ENCODE results near the gene TTC23L. TPM values are rescaled to one million over a fixed set of nuclear protein-coding genes. Genes with fewer than 3 reads are reported as not detected.

TTC23L gene
- total RNA-seq, 2 donors from 2014 or later: 0.35 TPM; not detected in 1

DNA sequence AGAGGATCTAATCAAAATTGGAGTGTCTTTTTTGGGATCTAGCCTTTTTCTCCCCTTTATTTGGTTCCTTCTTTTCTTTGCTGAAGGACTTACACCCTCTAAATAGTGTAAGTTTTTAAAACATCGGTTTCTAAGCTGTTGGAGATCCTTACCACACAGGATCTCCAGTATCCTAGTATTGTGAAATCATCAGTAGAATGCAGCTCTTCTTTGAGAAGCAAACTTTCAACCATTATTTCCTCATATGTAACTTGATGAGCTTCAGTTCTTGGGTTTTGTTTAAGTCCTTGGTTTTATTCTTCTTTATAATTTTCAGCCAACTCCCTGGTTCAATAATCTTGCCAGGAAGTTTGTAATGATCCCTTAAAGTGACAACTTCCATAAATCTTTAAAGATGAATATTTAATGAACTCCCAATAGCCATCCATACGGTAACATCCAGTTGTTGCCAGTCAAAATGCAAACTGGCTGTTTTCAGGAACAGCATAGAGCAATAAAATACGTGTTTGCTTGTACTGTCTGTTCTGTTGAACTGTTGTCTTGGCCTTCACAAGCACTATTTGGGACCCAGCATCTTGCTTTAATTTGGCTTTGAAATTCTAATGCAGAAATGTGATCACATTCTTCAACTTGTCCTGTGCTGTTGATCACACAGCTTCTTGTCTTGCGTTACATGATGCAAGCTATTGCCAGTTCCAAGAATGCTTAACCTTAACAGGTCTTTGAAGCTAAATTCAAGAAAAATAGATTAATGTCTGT lies 34.8 kb upstream of the TTC23L start:
- DNase-seq: no peak
- TF ChIP-seq, protein P1, sequence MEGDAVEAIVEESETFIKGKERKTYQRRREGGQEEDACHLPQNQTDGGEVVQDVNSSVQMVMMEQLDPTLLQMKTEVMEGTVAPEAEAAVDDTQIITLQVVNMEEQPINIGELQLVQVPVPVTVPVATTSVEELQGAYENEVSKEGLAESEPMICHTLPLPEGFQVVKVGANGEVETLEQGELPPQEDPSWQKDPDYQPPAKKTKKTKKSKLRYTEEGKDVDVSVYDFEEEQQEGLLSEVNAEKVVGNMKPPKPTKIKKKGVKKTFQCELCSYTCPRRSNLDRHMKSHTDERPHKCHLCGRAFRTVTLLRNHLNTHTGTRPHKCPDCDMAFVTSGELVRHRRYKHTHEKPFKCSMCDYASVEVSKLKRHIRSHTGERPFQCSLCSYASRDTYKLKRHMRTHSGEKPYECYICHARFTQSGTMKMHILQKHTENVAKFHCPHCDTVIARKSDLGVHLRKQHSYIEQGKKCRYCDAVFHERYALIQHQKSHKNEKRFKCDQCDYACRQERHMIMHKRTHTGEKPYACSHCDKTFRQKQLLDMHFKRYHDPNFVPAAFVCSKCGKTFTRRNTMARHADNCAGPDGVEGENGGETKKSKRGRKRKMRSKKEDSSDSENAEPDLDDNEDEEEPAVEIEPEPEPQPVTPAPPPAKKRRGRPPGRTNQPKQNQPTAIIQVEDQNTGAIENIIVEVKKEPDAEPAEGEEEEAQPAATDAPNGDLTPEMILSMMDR (IDR thresholded peaks at IDR 0.05): no peak
- H3K4me3 ChIP-seq: no peak overlapping the region
- no peaks in the 10 kb centered on the region for H3K27me3 ChIP-seq
- intact Hi-C loops (cut with DNase I): no loop called here
- no peaks in the 10 kb centered on the region for H3K36me3 ChIP-seq
- no peak overlapping the region for H3K9ac ChIP-seq (ENCODE audit: low read depth in 2 of 2, low read length in 2 of 2)
- H3K4me1 ChIP-seq: no peaks in the 10 kb centered on the region
- H3K9me3 ChIP-seq: no peaks in the 10 kb centered on the region
- no peak overlapping the region for H3K27ac ChIP-seq

DNA sequence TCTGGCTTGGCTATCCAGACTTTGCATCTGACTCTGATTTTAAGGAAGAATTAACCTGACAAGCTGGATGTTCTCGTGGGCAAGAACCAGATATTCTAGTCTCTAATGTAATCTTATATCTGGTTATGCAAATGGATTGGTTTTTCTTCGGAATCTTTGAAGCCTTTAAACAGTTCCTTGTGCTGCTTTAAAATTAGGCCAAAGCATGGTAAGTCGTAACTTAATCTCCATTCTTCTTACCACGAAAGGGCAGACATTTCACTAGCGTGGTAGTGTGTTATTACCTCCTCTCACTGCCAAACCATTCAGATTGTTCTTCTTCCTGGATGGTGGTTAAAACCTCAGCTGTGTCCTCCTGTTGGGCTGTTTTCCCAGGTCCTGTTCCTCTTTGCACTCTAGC lies 34.1 kb upstream of the TTC23L start:
- Histone ChIP-seq H3K9ac (ENCODE audit: low read depth in 2 of 2, low read length in 2 of 2) (no peak overlapping the region), H3K4me1 (no peaks in the 10 kb centered on the region), H3K36me3 (no peaks in the 10 kb centered on the region), H3K27me3 (no peaks in the 10 kb centered on the region), H3K27ac (no peak overlapping the region), H3K9me3 (no peaks in the 10 kb centered on the region), H3K4me3 (no peak overlapping the region)
- TF ChIP-seq, protein P1 (IDR thresholded peaks at IDR 0.05): no peak
- DNase-seq: no peak
- intact Hi-C loops (cut with DNase I): no loop called here

DNA sequence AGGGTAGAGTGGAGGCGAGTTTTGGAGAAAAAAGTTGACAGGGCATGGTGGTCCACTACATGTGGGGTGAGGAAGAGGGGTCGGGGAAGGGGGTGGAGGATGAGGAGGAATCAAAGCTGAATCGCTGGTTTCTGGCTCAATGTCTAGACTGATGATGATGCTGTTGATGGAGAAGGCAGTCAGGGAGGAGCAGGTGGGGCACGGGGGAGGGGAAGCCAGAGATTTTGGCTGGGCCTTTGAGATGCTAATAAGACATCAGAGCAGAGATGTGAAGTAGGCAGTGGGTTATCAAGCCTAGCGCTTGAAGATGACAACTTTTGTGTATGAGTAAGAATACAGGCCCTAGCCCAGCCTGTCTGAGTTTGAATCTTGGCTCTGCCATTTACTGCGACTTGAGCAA lies 32.4 kb upstream of the TTC23L start:
- H3K9me3 ChIP-seq: no peaks in the 10 kb centered on the region
- H3K4me1 ChIP-seq: no peaks in the 10 kb centered on the region
- H3K36me3 ChIP-seq: no peaks in the 10 kb centered on the region
- intact Hi-C loops (cut with DNase I): no loop called here
- no peak for DNase-seq
- TF ChIP-seq, protein P1 (IDR thresholded peaks at IDR 0.05): no peak
- H3K4me3 ChIP-seq: no peak overlapping the region
- no peaks in the 10 kb centered on the region for H3K27me3 ChIP-seq
- no peak overlapping the region for H3K9ac ChIP-seq (ENCODE audit: low read depth in 2 of 2, low read length in 2 of 2)
- H3K27ac ChIP-seq: no peak overlapping the region

DNA sequence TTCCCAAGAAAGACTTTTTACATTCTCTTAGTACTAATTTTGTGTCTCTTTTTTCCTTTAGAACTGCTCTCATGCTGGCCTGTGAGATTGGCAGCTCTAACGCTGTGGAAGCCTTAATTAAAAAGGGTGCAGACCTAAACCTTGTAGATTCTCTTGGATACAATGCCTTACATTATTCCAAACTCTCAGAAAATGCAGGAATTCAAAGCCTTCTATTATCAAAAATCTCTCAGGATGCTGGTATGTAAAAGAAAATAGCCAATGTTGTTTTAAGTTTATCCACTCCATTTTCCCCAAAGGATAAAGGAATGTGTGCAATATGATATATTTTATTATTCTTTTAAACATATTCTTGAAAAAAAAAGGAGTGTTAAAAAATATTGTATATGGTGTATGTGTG lies 27.3 kb upstream of the TTC23L start:
- H3K4me3 ChIP-seq: no peak overlapping the region
- no peak overlapping the region for H3K27ac ChIP-seq
- TF ChIP-seq, protein P1 (IDR thresholded peaks at IDR 0.05): no peak
- intact Hi-C loops (cut with DNase I): no loop called here
- no peak for DNase-seq
- no peak overlapping the region for H3K9ac ChIP-seq (ENCODE audit: low read depth in 2 of 2, low read length in 2 of 2)
- H3K36me3 ChIP-seq: no peaks in the 10 kb centered on the region
- no peaks in the 10 kb centered on the region for H3K9me3 ChIP-seq
- H3K27me3 ChIP-seq: no peaks in the 10 kb centered on the region
- no peaks in the 10 kb centered on the region for H3K4me1 ChIP-seq

DNA sequence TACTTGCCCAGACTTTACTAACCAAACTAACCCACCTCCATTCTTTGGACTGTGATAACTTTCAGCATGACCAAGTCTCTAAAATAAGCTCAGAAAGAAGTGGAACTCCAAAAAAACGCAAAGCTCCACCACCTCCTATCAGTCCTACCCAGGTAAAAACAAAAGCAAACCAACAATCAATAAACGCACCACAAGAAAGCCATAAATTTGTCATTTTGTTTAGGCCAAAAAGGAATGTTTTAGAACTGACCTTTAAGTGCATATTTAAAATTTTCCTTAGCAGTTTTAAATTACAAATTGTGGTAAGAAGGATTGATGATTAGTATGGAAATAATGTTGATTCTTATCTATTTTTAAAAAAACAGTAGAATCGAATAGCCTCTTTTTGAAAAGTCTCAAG lies 25.5 kb upstream of the TTC23L start:
- intact Hi-C loops (cut with DNase I): no loop called here
- Histone ChIP-seq H3K36me3 (no peaks in the 10 kb centered on the region), H3K4me1 (no peaks in the 10 kb centered on the region), H3K4me3 (no peak overlapping the region), H3K27me3 (no peaks in the 10 kb centered on the region), H3K9me3 (no peaks in the 10 kb centered on the region), H3K9ac (ENCODE audit: low read depth in 2 of 2, low read length in 2 of 2) (no peak overlapping the region), H3K27ac (no peak overlapping the region)
- no peak for DNase-seq
- TF ChIP-seq, protein P1 (IDR thresholded peaks at IDR 0.05): no peak
